ENCODE measurements around the gene MAPRE3.

MAPRE3 gene

GRCh38 chr2:26986576-26986975 is 16.1 kb downstream of the MAPRE3 start:
- DNase-seq, result no peak

DNA sequence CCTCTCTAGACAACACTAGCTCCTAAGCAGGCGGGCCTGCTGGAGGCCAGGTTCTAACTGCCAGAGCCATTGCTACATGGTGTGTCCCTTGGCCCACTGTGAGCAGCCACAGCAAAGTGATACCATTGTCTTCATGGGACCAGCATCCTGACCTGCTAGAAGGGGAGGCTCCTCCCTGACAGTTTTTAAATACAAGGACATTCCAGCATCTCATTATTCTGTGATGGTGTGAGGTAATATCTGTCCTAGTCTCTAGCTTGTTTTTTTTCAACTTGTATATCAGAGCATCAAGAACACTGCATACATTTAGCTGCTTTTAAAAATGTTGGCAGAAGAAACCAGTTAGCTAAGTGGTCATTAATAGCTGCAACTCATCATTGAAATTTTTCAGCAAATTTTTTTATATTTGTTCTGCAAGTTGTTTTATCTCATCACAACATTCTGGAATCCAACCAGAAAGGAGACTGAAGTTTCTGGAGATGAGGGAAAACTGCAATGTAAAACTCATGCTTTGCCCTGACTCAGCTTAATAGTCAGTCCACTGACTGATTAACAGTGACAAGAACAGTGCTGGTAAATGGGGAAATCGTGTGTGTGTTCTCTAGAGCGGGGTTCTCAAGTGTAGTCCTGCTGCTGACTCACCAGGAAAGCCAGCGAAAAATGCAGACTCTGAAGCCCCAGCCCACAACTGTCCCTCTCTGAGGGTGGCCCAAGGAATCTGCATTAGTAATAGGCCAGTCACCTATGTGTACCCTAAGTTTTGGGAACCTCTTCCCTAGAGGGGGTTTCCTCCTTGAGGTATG is 17.8 kb downstream of the MAPRE3 start:
- no peak for DNase-seq

DNA sequence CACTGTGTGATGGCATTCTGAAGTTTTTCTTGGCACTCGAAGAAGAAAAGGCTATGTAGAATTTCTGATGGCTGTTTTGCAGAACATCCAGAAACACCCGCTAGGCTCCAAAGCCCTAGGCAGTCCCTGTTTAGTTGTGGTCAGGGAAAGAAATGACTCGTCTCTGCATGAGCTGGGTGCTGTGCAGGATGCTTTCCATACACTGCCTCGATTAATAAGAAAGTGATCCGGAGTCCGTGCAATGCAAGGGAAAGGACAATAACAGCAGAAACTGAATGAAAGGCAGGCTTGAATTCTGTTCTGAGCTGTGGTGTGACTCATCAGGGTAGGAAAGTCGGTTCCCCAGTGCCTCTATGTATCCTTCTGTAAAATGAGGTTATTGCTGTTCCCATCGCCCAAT is 18.7 kb downstream of the MAPRE3 start:
- DNase-seq, result no peak

DNA sequence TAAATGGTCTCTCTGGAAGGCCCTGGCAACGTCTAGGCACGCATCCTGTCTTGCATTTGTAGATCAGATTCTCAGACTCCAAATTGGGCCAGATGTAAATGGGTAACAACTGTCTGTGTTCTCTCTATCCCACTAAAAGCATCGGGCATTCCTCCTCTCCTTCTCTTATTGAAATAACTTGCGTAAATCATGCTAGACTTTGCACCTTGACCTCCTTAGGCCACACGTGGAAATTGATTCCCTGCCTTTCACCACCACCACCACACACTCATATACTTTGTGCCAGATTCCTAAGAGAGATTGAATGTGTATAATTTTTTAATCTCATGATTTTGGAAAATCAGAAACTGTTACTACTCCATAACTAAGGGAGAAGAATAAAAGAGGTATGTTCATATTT is 21.3 kb downstream of the MAPRE3 start:
- DNase-seq, result no peak

DNA sequence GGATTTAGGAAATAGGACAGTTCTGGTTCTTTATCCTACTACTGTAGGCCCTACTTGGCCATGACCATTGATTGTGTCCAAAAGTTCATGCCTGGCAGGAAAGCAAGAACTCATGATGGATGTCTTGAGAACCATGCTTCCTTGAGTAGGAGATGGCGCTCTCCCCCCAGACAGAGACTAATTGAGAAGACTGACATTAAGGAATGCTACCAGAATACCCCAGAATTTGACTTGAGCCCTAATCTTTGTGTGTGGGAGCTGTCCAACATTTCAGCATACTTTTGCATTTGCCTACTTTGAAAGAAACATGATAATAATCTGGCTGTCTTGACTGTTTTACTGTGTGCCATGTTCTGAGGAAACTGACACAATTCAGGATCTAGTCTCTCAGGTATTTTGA is 23.3 kb downstream of the MAPRE3 start:
- no peak for DNase-seq

- DNase-seq, result no peak
Observed at GRCh38 chr2:26994983-26995382, 24.5 kb downstream of the MAPRE3 start.

DNA sequence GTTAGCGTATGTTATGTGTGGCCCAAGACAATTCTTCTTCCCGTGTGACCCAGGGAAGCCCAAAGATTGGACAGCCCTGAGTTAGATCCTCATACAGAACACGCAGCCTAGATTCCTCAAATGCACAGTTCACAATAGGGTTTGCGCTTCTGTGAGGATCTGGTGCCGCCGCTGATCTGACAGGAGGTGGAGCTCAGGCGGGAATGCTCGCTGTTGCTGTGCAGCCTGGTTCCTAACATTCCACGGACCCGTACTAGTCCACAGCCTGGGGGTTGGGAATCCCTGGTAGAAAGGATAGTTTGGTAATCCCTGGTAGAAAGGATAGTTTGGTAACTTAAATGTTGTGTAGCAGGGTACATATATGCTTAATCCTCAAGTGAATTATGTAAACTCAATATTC is 27.0 kb downstream of the MAPRE3 start:
- DNase-seq, result no peak

- DNase-seq, result no peak
Observed at GRCh38 chr2:26998323-26998722, 27.9 kb downstream of the MAPRE3 start.

DNA sequence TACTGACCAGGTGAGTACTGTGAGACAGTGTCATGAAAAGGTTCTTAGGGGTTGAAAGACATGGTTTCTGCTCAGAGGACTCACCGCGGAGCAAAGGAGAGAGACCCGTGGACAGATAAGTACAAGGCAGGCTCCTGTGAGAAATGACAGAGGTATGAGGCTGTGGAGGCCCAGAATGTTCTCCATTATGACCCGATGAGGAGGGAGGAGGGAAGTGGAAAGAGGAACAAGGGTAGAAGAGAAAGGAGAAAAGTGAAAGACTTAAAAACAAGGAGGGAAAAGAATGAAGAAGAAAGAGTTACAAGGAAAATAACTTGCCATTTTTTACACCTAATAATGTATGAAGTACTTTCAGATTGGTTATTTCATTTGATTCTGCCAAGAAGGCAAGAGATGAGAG is 29.8 kb downstream of the MAPRE3 start:
- DNase-seq, result no peak

DNA sequence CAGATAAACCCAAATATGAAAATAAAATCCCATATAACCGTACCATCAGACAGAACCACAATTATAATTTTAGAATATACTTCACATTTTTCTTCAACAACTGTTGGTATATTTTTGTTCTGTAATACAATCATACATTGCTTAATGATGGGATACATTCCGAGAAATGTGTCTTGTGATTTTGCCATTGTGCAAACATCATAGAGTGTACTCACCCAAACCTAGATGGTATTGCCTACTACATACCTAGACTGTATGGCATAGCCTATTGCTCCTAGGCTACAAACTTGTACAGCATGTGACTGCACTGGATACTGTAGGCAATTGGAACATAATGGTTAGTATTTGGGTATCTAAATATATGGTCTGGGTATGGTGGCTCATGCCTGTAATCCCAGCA is 30.6 kb downstream of the MAPRE3 start:
- DNase-seq, result no peak

DNA sequence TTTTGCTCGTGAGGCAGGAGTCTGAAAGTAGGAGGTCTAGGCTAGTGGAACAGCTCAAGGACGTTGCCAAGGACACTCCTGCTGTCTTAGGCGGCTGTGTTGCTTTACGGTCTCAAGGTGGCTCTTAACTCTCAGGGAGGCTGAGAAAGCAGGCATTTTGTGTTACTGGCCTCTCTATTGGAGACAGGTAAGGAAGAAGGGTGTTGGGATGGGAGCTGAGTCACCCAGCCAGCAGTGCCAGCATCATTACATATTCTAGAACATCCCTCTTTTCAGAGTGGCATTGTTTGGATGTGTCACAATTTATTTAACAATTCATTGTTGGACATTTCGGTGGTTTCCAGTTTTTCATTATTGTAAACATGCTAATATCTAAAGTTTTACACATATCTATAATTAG is 31.5 kb downstream of the MAPRE3 start:
- DNase-seq, result no peak

GRCh38 chr2:27003007-27003406 is 32.6 kb downstream of the MAPRE3 start:
- no peak for DNase-seq

- DNase-seq, result no peak
Observed at GRCh38 chr2:27003857-27004256, 33.4 kb downstream of the MAPRE3 start.

GRCh38 chr2:27006602-27007415 is 36.4 kb downstream of the MAPRE3 start:
- DNase-seq, result no peak

DNA sequence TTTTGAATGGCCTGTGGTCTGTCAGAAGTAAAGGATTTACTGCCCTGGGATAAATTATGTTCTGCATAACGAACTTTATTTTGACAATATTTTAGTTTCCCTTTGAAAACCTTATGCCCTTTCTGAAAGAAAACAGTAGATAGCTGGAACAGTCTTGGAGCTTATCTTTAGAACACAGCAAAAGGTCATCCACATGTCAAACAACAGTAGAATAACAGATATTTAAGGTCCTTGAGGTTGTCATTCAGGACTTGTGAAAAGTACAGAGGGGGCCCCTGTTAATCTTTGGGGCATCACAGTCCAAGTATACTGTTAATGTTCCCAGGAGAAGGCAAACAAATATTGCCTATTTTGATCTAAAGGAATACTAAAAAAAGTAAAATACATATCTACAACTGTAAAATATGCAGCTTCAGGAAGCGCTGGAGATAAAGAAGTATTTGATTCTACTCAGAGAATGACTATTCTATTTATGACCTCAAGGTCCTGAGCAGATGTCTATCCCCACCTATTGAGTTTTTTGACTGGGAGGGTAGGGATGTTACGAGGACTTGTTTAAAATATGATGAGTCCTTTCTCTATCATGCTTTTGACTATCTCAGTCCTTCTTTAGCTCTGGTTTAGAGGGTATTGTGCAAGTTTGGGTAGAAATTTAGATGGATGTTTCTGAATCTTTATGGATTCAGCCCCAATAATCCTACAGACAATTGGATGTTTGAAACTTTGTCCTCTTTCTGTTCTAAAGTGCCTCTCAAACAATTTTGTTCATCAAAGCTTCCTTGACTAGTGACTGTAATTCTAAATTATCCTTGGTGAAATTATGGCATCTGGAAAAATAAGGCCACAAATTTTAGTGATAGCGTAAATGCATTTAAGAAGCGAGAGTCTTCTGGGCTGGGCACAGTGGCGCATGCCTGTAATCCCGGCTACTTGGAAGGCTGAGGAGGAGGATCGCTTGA is 37.3 kb downstream of the MAPRE3 start:
- DNase-seq, result no peak

DNA sequence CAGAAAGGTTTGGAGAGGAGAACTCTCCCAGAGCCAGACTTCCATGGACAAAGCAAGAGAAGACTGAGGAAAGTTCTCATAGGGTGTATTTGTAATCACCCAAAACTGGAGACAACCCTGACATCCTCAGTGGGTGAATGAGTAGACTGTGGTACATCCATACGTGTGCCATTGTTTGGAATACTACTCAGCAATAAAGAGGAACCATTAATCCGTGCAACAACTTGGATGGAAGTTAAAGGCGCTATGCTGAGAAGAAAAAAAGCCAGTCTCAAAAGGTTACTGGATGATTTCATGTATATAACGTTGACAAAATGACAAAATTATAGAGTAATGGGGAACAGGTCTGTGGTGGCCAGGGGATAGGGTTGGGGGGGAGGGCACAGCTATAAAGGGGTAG is 38.2 kb downstream of the MAPRE3 start:
- no peak for DNase-seq

DNA sequence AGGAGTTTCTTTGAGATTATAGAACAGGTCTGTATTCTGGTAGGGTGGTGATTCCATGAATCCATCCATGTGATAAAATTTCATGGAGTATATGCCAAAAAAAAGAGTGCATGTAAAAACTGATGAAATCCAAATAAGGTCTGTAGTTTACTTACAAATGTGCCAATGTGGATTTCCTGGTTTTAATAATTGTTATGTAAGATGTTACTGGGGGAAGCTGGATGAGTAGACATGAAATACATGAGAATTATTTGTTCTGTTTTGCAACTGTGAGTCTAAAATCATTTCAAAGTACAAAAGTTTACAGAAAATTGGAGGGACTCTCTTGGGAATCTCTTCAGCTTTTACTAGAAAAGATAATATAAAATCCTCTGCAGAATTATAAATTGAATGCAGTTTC is 38.6 kb downstream of the MAPRE3 start:
- DNase-seq, result no peak

GRCh38 chr2:27009716-27010115 is 39.3 kb downstream of the MAPRE3 start:
- no peak for DNase-seq

DNA sequence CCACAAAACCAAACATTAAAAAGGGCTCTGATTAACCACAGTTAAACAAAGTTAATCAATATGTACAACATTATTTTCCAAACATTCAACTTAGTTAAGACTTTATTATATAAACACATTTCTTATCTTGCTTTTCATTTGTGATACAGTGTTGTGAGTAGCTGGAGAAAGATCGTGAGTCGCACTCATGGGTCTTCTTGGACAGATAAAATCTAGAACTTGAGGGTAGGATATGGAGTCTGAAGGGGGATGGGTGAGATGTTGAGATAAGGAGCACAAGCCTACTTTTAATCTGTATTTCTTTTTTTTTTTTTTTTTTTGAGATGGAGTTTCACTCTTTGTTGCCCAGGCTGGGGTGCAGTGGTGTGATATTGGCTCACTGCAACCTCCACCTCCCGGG is 39.7 kb downstream of the MAPRE3 start:
- DNase-seq, result no peak

DNA sequence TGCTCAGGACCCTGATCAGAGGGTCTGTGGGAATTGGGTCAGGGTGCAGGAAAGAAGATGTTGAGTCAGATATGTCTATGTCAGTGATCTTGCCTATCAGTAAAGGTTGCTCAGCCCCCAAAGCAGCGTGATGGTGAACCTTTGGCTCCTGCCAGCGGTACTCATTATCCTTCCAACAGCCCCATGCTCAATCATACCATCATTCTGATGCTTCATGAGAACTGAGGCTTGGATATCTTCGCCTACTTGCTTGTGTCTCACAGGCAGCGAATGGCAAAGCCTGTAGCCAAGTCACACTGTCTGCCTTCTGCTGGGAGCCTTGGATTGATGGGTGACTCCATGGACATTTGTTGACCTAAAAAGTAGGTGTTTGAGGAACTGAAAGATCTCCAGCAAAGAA is 43.3 kb downstream of the MAPRE3 start:
- no peak for DNase-seq

GRCh38 chr2:27014771-27015433 is 44.5 kb downstream of the MAPRE3 start:
- no peak for DNase-seq

GRCh38 chr2:27016801-27017325 is 46.4 kb downstream of the MAPRE3 start:
- peak in 2 of 5 donors; percentile 34 to 43 for DNase-seq
